NCI-H128 (cell line): ENCODE measurements around the gene RREB1.
A peak's percentile ranks its signal among the peaks of the same experiment; 100 is the strongest.

Source experiments
- DNase-seq: peaks from one replicate; lab custom pipeline; 2025; ENCODE audit not compliant: unreplicated experiment; lab: John Stamatoyannopoulos, UW

The RREB1 gene

GRCh38 chr6:7243179-7243981 lies 135.6 kb downstream of the RREB1 start:
- peak; percentile 43 for DNase-seq

- no peak for DNase-seq
These were observed 138.1 kb downstream of the RREB1 start for GRCh38 chr6:7245668-7246393.

GRCh38 chr6:7246401-7247178 lies 138.8 kb downstream of the RREB1 start:
- DNase-seq: no peak

GRCh38 chr6:7247179-7247456 lies 139.4 kb downstream of the RREB1 start:
- no peak for DNase-seq

- no peak for DNase-seq
These were observed 140.1 kb downstream of the RREB1 start for GRCh38 chr6:7247828-7248227.

- no peak for DNase-seq
These were observed 141.6 kb downstream of the RREB1 start for GRCh38 chr6:7249391-7249790.

- no peak for DNase-seq
These were observed 142.3 kb downstream of the RREB1 start for GRCh38 chr6:7249946-7250643.

- DNase-seq: no peak
These were observed 143.1 kb downstream of the RREB1 start for GRCh38 chr6:7250812-7251211.

GRCh38 chr6:7251646-7252260 lies 144.0 kb downstream of the RREB1 start:
- no peak for DNase-seq

GRCh38 chr6:7252390-7252789 lies 144.6 kb downstream of the RREB1 start:
- no peak for DNase-seq

GRCh38 chr6:7254980-7255835 lies 147.4 kb downstream of the RREB1 start:
- no peak for DNase-seq

GRCh38 chr6:7255918-7256317 lies 148.2 kb downstream of the RREB1 start:
- no peak for DNase-seq

- DNase-seq: no peak
These were observed 149.0 kb downstream of the RREB1 start for GRCh38 chr6:7256785-7257184.

GRCh38 chr6:7257521-7258230 lies 149.9 kb downstream of the RREB1 start:
- no peak for DNase-seq

GRCh38 chr6:7258231-7258763 lies 150.5 kb downstream of the RREB1 start:
- DNase-seq: no peak

- no peak for DNase-seq
These were observed 152.7 kb downstream of the RREB1 start for GRCh38 chr6:7260291-7261031.

GRCh38 chr6:7261032-7261841 lies 153.5 kb downstream of the RREB1 start:
- DNase-seq: peak; percentile 72
